A673 (cell line): Measurements from ENCODE around the gene DNASE1L3. TPM values are rescaled to one million over a fixed set of nuclear protein-coding genes. Genes with fewer than 3 reads are reported as not detected.
"Not testable (repeated sequence)": the region's sequence is repeated elsewhere in the genome, so short reads cannot be mapped to it uniquely, and the experiment has no call there.

Experiments used
- BruUV-seq: library from RNA; stranded (reverse); fragments of 400-500 nt; replicated peaks from 2 replicates; lab custom pipeline; 2021; lab: Mats Ljungman, UMichigan
- CTCF ChIA-PET: fragments of 300-600 bp; sonication (Branson Sonifier 250); formaldehyde crosslinking; loops from one replicate; lab custom pipeline; 2022; ENCODE audit warnings: antibody characterized with exemption; lab: Charles Lee
- POLR2A ChIA-PET: fragments of 300-600 bp; sonication (Branson Sonifier 250); formaldehyde crosslinking; loops from one replicate; lab custom pipeline; 2022; ENCODE audit warnings: antibody characterized with exemption; ENCODE audit not compliant: low non-redundant PET; lab: Charles Lee
- DNase-seq: peaks from one replicate; pipeline ENCODE4 v3.0.0-alpha.2; 2015; ENCODE audit warnings: low spot score
- H3K27ac ChIP-seq: fragments of 200-600 bp; sonication (generic); 2 replicates; pipeline ENCODE4 v1.5.1; 2016; ENCODE audit warnings: mixed run types, low read depth, mild to moderate bottlenecking, mixed read lengths, antibody characterized with exemption, low read length; ENCODE audit not compliant: poor library complexity, severe bottlenecking
- H3K27me3 ChIP-seq: fragments of 200-600 bp; sonication (generic); replicated peaks from 2 replicates; pipeline ENCODE4 v1.6.1; 2017; ENCODE audit warnings: mixed run types, low read depth, mild to moderate bottlenecking, mixed read lengths, antibody characterized with exemption, low read length; ENCODE audit not compliant: insufficient read depth, poor library complexity
- H3K36me3 ChIP-seq: fragments of 200-600 bp; sonication (generic); 2 replicates; pipeline ENCODE4 v1.6.1; 2016; ENCODE audit warnings: mixed run types, mild to moderate bottlenecking, mixed read lengths, antibody characterized with exemption, low read length; ENCODE audit not compliant: insufficient read depth, poor library complexity, severe bottlenecking
- H3K4me1 ChIP-seq: fragments of 200-600 bp; sonication (generic); 2 replicates; pipeline ENCODE4 v1.6.1; 2017; ENCODE audit warnings: mixed run types, mild to moderate bottlenecking, mixed read lengths, antibody characterized with exemption, low read length; ENCODE audit not compliant: insufficient read depth, poor library complexity, severe bottlenecking
- H3K4me3 ChIP-seq: fragments of 200-600 bp; sonication (generic); 2 replicates; pipeline ENCODE4 v1.5.1; 2016; ENCODE audit warnings: low read depth, mixed run types, mild to moderate bottlenecking, mixed read lengths, low read length; ENCODE audit not compliant: poor library complexity, severe bottlenecking
- H3K9me3 ChIP-seq: fragments of 200-600 bp; sonication (generic); 2 replicates; pipeline ENCODE4 v1.6.1; 2016; ENCODE audit warnings: mixed run types, low read depth, mild to moderate bottlenecking, mixed read lengths, antibody characterized with exemption, low read length; ENCODE audit not compliant: poor library complexity, severe bottlenecking
- EZH2 ChIP-seq: fragments of 200-600 bp; sonication (generic); IDR thresholded peaks from 2 replicates; pipeline ENCODE4 v1.6.1; 2017; ENCODE audit warnings: borderline replicate concordance, low read depth, mild to moderate bottlenecking, mixed read lengths, antibody characterized with exemption, low read length; ENCODE audit not compliant: poor library complexity, severe bottlenecking
- intact Hi-C: fragments of 100-400 bp; cut with micrococcal nuclease; formaldehyde crosslinking; loops from one replicate; pipeline ENCODE4 v1.10.0; 2022; ENCODE audit not compliant: unreplicated experiment
- total RNA-seq: library from RNA; stranded (reverse); gene quantifications from 2 replicates; pipeline ENCODE4 v1.2.3, GENCODE V29; 2021
- TF ChIP-seq, protein P1 (sequence below): fragments of 300-800, 200-600 bp; sonication (generic); conservative IDR thresholded peaks from 2 replicates; pipeline ENCODE4 v1.5.1; 2017; ENCODE audit warnings: low read depth, mild to moderate bottlenecking, antibody characterized with exemption, low read length, moderate library complexity, mixed read lengths

DNASE1L3 gene
- total RNA-seq, 1 experiment from 2014 or later: not detected

DNA sequence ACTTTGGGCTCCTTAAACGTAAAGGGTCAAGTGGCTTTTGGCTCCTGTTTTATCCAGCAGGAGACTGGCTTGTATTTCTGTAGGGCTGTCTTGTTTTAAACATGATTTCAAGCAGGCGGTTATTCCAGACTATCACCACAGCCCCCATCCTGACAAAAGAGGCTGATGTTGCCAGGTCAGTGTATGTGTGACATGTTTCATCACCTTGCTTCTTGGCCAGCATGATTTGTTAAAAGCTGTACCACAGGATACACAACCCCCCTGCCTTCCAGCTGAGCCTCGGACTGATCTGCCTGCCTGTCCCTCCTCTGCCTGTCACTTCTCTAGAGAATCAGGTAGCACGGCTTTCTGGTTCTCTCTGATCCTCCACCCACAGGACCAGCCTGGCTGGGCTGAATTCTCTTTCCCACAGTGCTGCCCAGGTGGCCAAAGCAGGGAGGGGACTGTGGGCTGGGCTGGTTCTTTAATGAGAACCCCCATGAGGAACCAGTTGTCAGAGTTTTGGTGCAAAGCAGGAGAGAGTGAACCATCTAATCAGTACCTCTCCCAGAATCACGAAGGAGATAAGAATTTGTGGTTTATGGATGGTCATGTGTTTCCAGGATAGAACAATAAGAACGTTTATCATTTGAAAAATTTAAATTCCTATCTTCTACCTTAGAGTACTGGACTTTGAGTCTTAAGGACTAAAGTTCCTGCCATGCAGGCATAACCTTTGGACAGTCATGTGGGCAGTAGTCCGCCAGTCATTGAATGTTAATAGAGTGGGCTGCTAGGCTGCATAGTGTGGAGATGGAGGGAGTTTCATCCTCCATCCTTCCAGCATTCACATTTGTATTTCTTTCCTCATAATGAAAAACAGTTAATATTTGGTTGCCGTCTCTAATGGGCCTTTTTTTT lies 35.6 kb upstream of the DNASE1L3 start:
- Histone ChIP-seq H3K27ac (peak overlapping the region; percentile 69), H3K27me3 (no peaks in the 10 kb centered on the region), H3K36me3 (peaks cover 34% of the 10 kb centered on the region), H3K4me3 (peak overlapping the region; percentile 10), H3K4me1 (peaks cover 51% of the 10 kb centered on the region), H3K9me3 (no peaks in the 10 kb centered on the region)
- no peak for DNase-seq
- ChIA-PET CTCF (no interaction called here), POLR2A (no interaction called here)
- no TSS peak for BruUV-seq
- TF ChIP-seq, protein P1, sequence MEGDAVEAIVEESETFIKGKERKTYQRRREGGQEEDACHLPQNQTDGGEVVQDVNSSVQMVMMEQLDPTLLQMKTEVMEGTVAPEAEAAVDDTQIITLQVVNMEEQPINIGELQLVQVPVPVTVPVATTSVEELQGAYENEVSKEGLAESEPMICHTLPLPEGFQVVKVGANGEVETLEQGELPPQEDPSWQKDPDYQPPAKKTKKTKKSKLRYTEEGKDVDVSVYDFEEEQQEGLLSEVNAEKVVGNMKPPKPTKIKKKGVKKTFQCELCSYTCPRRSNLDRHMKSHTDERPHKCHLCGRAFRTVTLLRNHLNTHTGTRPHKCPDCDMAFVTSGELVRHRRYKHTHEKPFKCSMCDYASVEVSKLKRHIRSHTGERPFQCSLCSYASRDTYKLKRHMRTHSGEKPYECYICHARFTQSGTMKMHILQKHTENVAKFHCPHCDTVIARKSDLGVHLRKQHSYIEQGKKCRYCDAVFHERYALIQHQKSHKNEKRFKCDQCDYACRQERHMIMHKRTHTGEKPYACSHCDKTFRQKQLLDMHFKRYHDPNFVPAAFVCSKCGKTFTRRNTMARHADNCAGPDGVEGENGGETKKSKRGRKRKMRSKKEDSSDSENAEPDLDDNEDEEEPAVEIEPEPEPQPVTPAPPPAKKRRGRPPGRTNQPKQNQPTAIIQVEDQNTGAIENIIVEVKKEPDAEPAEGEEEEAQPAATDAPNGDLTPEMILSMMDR: no peak
- TF ChIP-seq EZH2: no peak
- intact Hi-C loops: no loop called here

DNA sequence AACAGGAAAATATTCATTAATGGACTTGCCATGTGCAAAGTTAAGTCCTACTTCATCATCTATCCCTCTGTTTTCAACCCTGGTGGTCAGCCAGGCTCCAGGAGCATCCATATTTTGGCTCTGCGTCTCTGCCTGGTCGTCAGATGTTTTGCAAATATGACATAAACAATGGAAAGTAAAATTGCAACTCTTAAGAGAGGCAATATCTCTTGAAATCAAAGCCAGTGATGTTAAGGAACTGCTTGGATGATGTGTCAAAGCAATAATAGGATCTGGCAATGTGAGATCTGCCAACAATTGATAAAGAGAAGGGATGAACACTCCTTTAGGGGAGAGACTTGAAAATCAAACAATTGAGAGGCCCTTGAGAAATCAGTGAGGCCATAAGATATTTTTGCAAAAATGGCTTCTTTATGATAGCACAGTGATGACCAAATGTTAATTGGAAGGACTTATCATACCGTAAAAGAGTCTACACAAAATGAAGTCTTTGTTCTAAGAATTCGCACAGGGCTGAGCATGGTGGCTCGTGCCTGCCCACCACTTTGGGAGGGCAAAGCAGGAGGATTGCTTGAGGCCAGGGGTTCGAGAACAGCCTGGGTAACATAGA lies 33.3 kb upstream of the DNASE1L3 start:
- Histone ChIP-seq H3K4me3 (peak overlapping the region; percentile 28), H3K27me3 (no peaks in the 10 kb centered on the region), H3K36me3 (peaks cover 39% of the 10 kb centered on the region), H3K9me3 (no peaks in the 10 kb centered on the region), H3K4me1 (peaks cover 29% of the 10 kb centered on the region), H3K27ac (peak overlapping the region; percentile 61)
- CTCF ChIA-PET: no interaction called here
- TF ChIP-seq, protein P1: no peak
- TF ChIP-seq EZH2: no peak
- POLR2A ChIA-PET: no interaction called here
- no TSS peak for BruUV-seq
- DNase-seq: no peak
- intact Hi-C loops: no loop called here

DNA sequence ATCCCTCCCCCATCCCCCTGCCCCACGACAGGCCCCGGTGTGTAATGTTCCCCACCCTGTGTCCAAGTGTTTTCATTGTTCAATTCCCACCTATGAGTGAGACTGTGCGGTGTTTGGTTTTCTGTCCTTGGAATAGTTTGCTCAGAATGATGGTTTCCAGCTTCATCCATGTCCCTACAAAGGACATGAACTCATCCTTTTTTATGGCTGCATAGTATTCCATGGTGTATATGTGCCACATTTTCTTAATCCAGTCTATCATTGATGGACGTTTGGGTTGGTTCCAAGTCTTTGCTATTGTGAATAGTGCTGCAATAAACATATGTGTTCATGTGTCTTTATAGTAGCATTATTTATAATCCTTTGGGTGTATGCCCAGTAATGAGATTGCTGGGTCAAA lies 32.1 kb upstream of the DNASE1L3 start:
- H3K27ac ChIP-seq, DNase-seq, POLR2A ChIA-PET, H3K9me3 ChIP-seq, H3K27me3 ChIP-seq, CTCF ChIA-PET, intact Hi-C loops, BruUV-seq: not testable (repeated sequence)
- H3K4me1 ChIP-seq: peaks cover 23% of the 10 kb centered on the region
- H3K4me3 ChIP-seq: peak overlapping the region; percentile 28
- H3K36me3 ChIP-seq: peaks cover 42% of the 10 kb centered on the region
